SU-DHL-6 (cell line): ENCODE results near the gene NCAPH2.
A peak's percentile ranks its signal among the peaks of the same experiment; 100 is the strongest.

Source experiments
- H2AFZ ChIP-seq: fragments of 200-600 bp; sonication (generic); 2 replicates; pipeline ENCODE4 v1.6.1; 2014; ENCODE audit warnings: low read depth, mild to moderate bottlenecking, moderate library complexity, mixed read lengths, antibody characterized with exemption, low read length; ENCODE audit not compliant: severe bottlenecking
- H3F3A ChIP-seq: fragments of 200-600 bp; shearing (Covaris generic); 2 replicates; pipeline ENCODE4 v1.6.0; 2016; ENCODE audit warnings: antibody characterized with exemption, mild to moderate bottlenecking; ENCODE audit not compliant: insufficient read depth
- H3K27ac ChIP-seq: fragments of 200-600 bp; sonication (generic); 2 replicates; pipeline ENCODE4 v1.5.1; 2016; ENCODE audit warnings: low read depth, mild to moderate bottlenecking, low read length, moderate library complexity, mixed read lengths
- H3K27me3 ChIP-seq: fragments of 200-600 bp; sonication (generic), shearing (Covaris generic); 2 replicates; pipeline ENCODE4 v1.6.0; 2014; ENCODE audit warnings: mild to moderate bottlenecking, low read length
- H3K36me3 ChIP-seq: fragments of 200-600 bp; sonication (generic); 2 replicates; pipeline ENCODE4 v1.6.1; 2014; ENCODE audit warnings: mild to moderate bottlenecking, low read length, mixed read lengths
- H3K4me2 ChIP-seq: fragments of 300-600, 200-600 bp; shearing (Covaris generic), sonication (generic); 2 replicates; pipeline ENCODE4 v1.6.0; 2014; ENCODE audit warnings: low read length, low read depth, mild to moderate bottlenecking; ENCODE audit not compliant: poor library complexity, severe bottlenecking
- H3K4me3 ChIP-seq: fragments of 200-600 bp; sonication (generic); 2 replicates; pipeline ENCODE4 v1.5.1; 2014; ENCODE audit warnings: antibody characterized with exemption, low read length, mild to moderate bottlenecking, mixed read lengths; ENCODE audit not compliant: insufficient read depth, poor library complexity, severe bottlenecking
- H3K79me2 ChIP-seq: fragments of 200-600 bp; sonication (generic); 2 replicates; pipeline ENCODE4 v1.6.1; 2014; ENCODE audit warnings: mild to moderate bottlenecking, low read length, moderate library complexity; ENCODE audit not compliant: insufficient read depth
- H3K9ac ChIP-seq: fragments of 200-600 bp; sonication (generic); 2 replicates; pipeline ENCODE4 v1.7.0; 2014; ENCODE audit warnings: mild to moderate bottlenecking, low read length
- H3K9me2 ChIP-seq: fragments of 200-600 bp; sonication (generic); replicated peaks from 2 replicates; pipeline ENCODE4 v1.6.1; 2014; ENCODE audit warnings: low read length; ENCODE audit not compliant: insufficient read depth
- H3K9me3 ChIP-seq: fragments of 200-600 bp; sonication (generic); 2 replicates; pipeline ENCODE4 v1.6.1; 2014; ENCODE audit warnings: low read length, mixed read lengths; ENCODE audit not compliant: insufficient read depth
- H4K20me1 ChIP-seq: fragments of 200-600 bp; sonication (generic); 2 replicates; pipeline ENCODE4 v1.6.1; 2014; ENCODE audit warnings: low read depth, mild to moderate bottlenecking, antibody characterized with exemption, low read length, moderate library complexity, mixed read lengths
- CTCF ChIP-seq: fragments of 200-600 bp; sonication (generic); IDR thresholded peaks from one replicate; pipeline ENCODE4 v1.5.1; 2017; ENCODE audit warnings: antibody characterized with exemption, mild to moderate bottlenecking, low read length, moderate library complexity; ENCODE audit not compliant: insufficient read depth, poor library complexity, severe bottlenecking
- EZH2phosphoT487 ChIP-seq: fragments of 200-600 bp; sonication (generic), shearing (Covaris generic); conservative IDR thresholded peaks from 2 replicates; pipeline ENCODE4 v1.6.1; 2018; ENCODE audit warnings: mild to moderate bottlenecking, antibody characterized with exemption, low read length, moderate library complexity, mixed read lengths

NCAPH2 gene

GRCh38 chr22:50542416-50542927, 34.4 kb downstream of the NCAPH2 start:
- H3K27ac ChIP-seq, result no peak overlapping the region
- H3K27me3 ChIP-seq, result no peaks in the 10 kb centered on the region
- no peaks in the 10 kb centered on the region for H3K36me3 ChIP-seq
- no peak overlapping the region for H3K4me2 ChIP-seq
- TF ChIP-seq EZH2phosphoT487 (no peak), CTCF (no peak)
- no peak overlapping the region for H3K9ac ChIP-seq
- no peak overlapping the region for H3K4me3 ChIP-seq
- H2AFZ ChIP-seq, result no peak overlapping the region
- no peaks in the 10 kb centered on the region for H3K9me3 ChIP-seq
- peaks cover 25% of the 10 kb centered on the region for H3F3A ChIP-seq
- H3K79me2 ChIP-seq, result no peaks in the 10 kb centered on the region
- H3K9me2 ChIP-seq, result no peaks in the 10 kb centered on the region
- no peaks in the 10 kb centered on the region for H4K20me1 ChIP-seq

DNA sequence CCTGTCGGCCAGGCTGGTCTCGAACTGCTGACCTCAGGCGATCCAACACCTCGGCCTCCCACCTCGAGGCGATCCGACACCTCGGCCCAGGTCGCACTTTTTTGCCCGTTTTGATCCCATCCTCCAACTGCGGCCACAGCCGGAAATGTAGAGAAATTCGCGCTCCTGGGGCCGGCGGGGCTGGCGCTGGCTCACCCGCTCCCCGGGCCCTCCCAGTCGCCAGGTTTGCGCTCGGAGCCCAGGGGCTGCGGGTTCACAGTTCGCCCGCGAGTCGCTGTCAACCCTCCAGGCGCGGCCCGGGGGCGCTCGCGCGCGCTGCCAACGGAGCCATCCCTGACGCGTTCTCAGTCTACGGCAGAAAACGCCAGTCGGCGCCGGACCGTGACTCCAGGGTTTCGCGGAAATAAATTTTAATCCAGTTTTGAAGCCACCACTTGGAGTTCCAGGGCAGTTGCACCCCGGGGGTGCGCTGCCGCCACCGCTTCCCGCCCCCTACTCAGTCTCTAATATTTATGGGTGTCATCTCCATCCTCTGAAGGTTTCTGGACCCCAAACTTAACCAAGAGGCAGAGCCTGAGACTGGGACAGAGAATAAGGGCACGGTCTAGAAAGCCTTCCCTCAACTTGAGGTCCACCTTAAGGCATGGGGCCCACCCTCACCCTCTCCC, 36.2 kb downstream of the NCAPH2 start:
- Histone ChIP-seq H3K27me3 (no peaks in the 10 kb centered on the region), H2AFZ (no peak overlapping the region), H3K4me2 (peak overlapping the region; percentile 45), H3K36me3 (no peaks in the 10 kb centered on the region), H3K79me2 (no peaks in the 10 kb centered on the region), H3K4me3 (no peak overlapping the region), H3K27ac (no peak overlapping the region), H3K9me3 (no peaks in the 10 kb centered on the region), H3K9me2 (no peaks in the 10 kb centered on the region), H3K9ac (no peak overlapping the region; the same call in 1 of the 2 replicates), H4K20me1 (no peaks in the 10 kb centered on the region), H3F3A (peaks cover 22% of the 10 kb centered on the region)
- TF ChIP-seq EZH2phosphoT487 (no peak), CTCF (peak; percentile 80)

GRCh38 chr22:50544746-50545253, 36.8 kb downstream of the NCAPH2 start:
- Histone ChIP-seq H3F3A (peaks cover 18% of the 10 kb centered on the region), H3K36me3 (no peaks in the 10 kb centered on the region), H3K9me2 (no peaks in the 10 kb centered on the region), H2AFZ (no peak overlapping the region), H3K9ac (no peak overlapping the region), H3K27ac (no peak overlapping the region), H4K20me1 (no peaks in the 10 kb centered on the region), H3K27me3 (no peaks in the 10 kb centered on the region), H3K4me2 (peak overlapping the region; percentile 45), H3K9me3 (no peaks in the 10 kb centered on the region), H3K79me2 (no peaks in the 10 kb centered on the region), H3K4me3 (no peak overlapping the region)
- TF ChIP-seq CTCF, result no peak
- no peak for TF ChIP-seq EZH2phosphoT487
